HEK293 (cell line): ENCODE results near the gene SPINT2.

Source experiments
- BCL11A ChIP-seq: fragments of 450-650 bp; formaldehyde crosslinking; IDR thresholded peaks from 2 replicates; pipeline ENCODE4 v1.5.1; 2016; ENCODE audit warnings: low read depth, missing biosample characterization, missing genetic modification characterization
- BCL11B ChIP-seq: fragments of 450-650 bp; formaldehyde crosslinking; IDR thresholded peaks from 2 replicates; pipeline ENCODE4 v1.5.1; 2016; ENCODE audit warnings: low read depth, missing biosample characterization, missing genetic modification characterization
- GLIS2 ChIP-seq: fragments of 450-650 bp; formaldehyde crosslinking; IDR thresholded peaks from 2 replicates; pipeline ENCODE4 v1.5.1; 2016; ENCODE audit warnings: missing biosample characterization, missing genetic modification characterization
- REPIN1 ChIP-seq: fragments of 450-650 bp; formaldehyde crosslinking; IDR thresholded peaks from 2 replicates; pipeline ENCODE4 v1.5.1; 2017; ENCODE audit warnings: missing biosample characterization, missing genetic modification characterization, low read depth
- SCRT1 ChIP-seq: fragments of 450-650 bp; formaldehyde crosslinking; IDR thresholded peaks from 2 replicates; pipeline ENCODE4 v1.5.1; 2016; ENCODE audit warnings: missing biosample characterization, missing genetic modification characterization, borderline replicate concordance
- SP2 ChIP-seq: fragments of 450-650 bp; formaldehyde crosslinking; IDR thresholded peaks from 2 replicates; pipeline ENCODE4 v1.5.1; 2016; ENCODE audit warnings: missing biosample characterization, missing genetic modification characterization
- TCF7L2 ChIP-seq: IDR thresholded peaks from 2 replicates; pipeline ENCODE4 v1.6.1; 2011; ENCODE audit warnings: low read depth, mild to moderate bottlenecking, inconsistent platforms, low read length, moderate library complexity, borderline replicate concordance
- ZEB2 ChIP-seq: fragments of 450-650 bp; formaldehyde crosslinking; IDR thresholded peaks from 2 replicates; pipeline ENCODE4 v1.5.1; 2016; ENCODE audit warnings: missing biosample characterization, missing genetic modification characterization
- ZFHX2 ChIP-seq: fragments of 450-650 bp; formaldehyde crosslinking; conservative IDR thresholded peaks from 2 replicates; pipeline ENCODE4 v1.5.1; 2016; ENCODE audit warnings: missing biosample characterization, missing genetic modification characterization
- ZFP69B ChIP-seq: fragments of 450-650 bp; formaldehyde crosslinking; IDR thresholded peaks from 2 replicates; pipeline ENCODE4 v1.5.1; 2016; ENCODE audit warnings: missing biosample characterization, missing genetic modification characterization
- ZNF140 ChIP-seq: fragments of 450-650 bp; formaldehyde crosslinking; IDR thresholded peaks from 2 replicates; pipeline ENCODE4 v1.5.1; 2016; ENCODE audit warnings: missing biosample characterization, missing genetic modification characterization
- ZNF274 ChIP-seq, 2 experiments: fragments of 200-500 bp in 1 of 2; fragments of 450-650 bp in 1 of 2; sonication (Bioruptor generic) in 1 of 2; formaldehyde crosslinking in 1 of 2; IDR thresholded peaks; 2 replicates each; pipeline versions ENCODE4 v1.5.1 to v1.6.1; 2014 to 2016; ENCODE audit warnings: borderline replicate concordance in 1 of 2, inconsistent platforms in 1 of 2, low read length in 1 of 2, missing biosample characterization in 1 of 2, missing genetic modification characterization in 1 of 2
- ZNF311 ChIP-seq: fragments of 450-650 bp; formaldehyde crosslinking; IDR thresholded peaks from 2 replicates; pipeline ENCODE4 v1.5.1; 2017; ENCODE audit warnings: missing biosample characterization, missing genetic modification characterization, borderline replicate concordance
- ZNF391 ChIP-seq: fragments of 450-650 bp; formaldehyde crosslinking; IDR thresholded peaks from 2 replicates; pipeline ENCODE4 v1.5.1; 2016; ENCODE audit warnings: low read depth, missing biosample characterization, missing genetic modification characterization, borderline replicate concordance
- ZNF394 ChIP-seq: fragments of 450-650 bp; formaldehyde crosslinking; IDR thresholded peaks from 2 replicates; pipeline ENCODE4 v1.5.1; 2016; ENCODE audit warnings: missing biosample characterization, missing genetic modification characterization, mild to moderate bottlenecking, moderate library complexity, borderline replicate concordance
- ZNF521 ChIP-seq: fragments of 450-650 bp; formaldehyde crosslinking; IDR thresholded peaks from 2 replicates; pipeline ENCODE4 v1.5.1; 2017; ENCODE audit warnings: missing biosample characterization, mild to moderate bottlenecking, missing genetic modification characterization
- ZNF529 ChIP-seq: fragments of 450-650 bp; formaldehyde crosslinking; IDR thresholded peaks from 2 replicates; pipeline ENCODE4 v1.5.1; 2017; ENCODE audit warnings: missing genetic modification characterization, missing biosample characterization; ENCODE audit not compliant: insufficient replicate concordance
- ZNF555 ChIP-seq: fragments of 450-650 bp; formaldehyde crosslinking; conservative IDR thresholded peaks from 2 replicates; pipeline ENCODE4 v1.5.1; 2017; ENCODE audit warnings: missing biosample characterization, mild to moderate bottlenecking, missing genetic modification characterization, inconsistent platforms
- ZNF560 ChIP-seq: fragments of 450-650 bp; formaldehyde crosslinking; IDR thresholded peaks from 2 replicates; pipeline ENCODE4 v1.5.1; 2017; ENCODE audit warnings: missing biosample characterization, missing genetic modification characterization, borderline replicate concordance
- ZNF677 ChIP-seq: fragments of 450-650 bp; IDR thresholded peaks from 2 replicates; pipeline ENCODE4 v1.5.0; 2018; ENCODE audit warnings: missing biosample characterization, mild to moderate bottlenecking, missing genetic modification characterization, moderate library complexity
- ZNF707 ChIP-seq: fragments of 450-650 bp; formaldehyde crosslinking; IDR thresholded peaks from 2 replicates; pipeline ENCODE4 v1.5.1; 2016; ENCODE audit warnings: missing biosample characterization, missing genetic modification characterization
- ZNF777 ChIP-seq: fragments of 450-650 bp; formaldehyde crosslinking; IDR thresholded peaks from 2 replicates; pipeline ENCODE4 v1.5.1; 2017; ENCODE audit warnings: missing biosample characterization, missing genetic modification characterization, borderline replicate concordance
- ZNF785 ChIP-seq: fragments of 450-650 bp; formaldehyde crosslinking; IDR thresholded peaks from 2 replicates; pipeline ENCODE4 v1.5.1; 2016; ENCODE audit warnings: missing biosample characterization, missing genetic modification characterization
- ZSCAN16 ChIP-seq: fragments of 450-650 bp; formaldehyde crosslinking; IDR thresholded peaks from 2 replicates; pipeline ENCODE4 v1.5.1; 2016; ENCODE audit warnings: missing biosample characterization, missing genetic modification characterization
- ZSCAN23 ChIP-seq: fragments of 450-650 bp; formaldehyde crosslinking; IDR thresholded peaks from 2 replicates; pipeline ENCODE4 v1.5.1; 2016; ENCODE audit warnings: missing biosample characterization, missing genetic modification characterization
- ZSCAN30 ChIP-seq: fragments of 450-650 bp; IDR thresholded peaks from 2 replicates; pipeline ENCODE4 v1.5.1; 2018; ENCODE audit warnings: missing biosample characterization, mild to moderate bottlenecking, missing genetic modification characterization, moderate library complexity
- ZXDB ChIP-seq: fragments of 450-650 bp; formaldehyde crosslinking; IDR thresholded peaks from 2 replicates; pipeline ENCODE4 v1.5.1; 2016; ENCODE audit warnings: missing biosample characterization, missing genetic modification characterization
- TF ChIP-seq, protein P1 (sequence below): fragments of 450-650 bp; formaldehyde crosslinking; IDR thresholded peaks from 2 replicates; pipeline ENCODE4 v1.5.1; 2016; ENCODE audit warnings: missing biosample characterization, missing genetic modification characterization
- TF ChIP-seq, protein P2 (sequence below): fragments of 450-650 bp; formaldehyde crosslinking; IDR thresholded peaks from 2 replicates; pipeline ENCODE4 v1.5.1; 2016; ENCODE audit warnings: missing biosample characterization, missing genetic modification characterization
- TF ChIP-seq, protein P3 (sequence below): fragments of 450-650 bp; formaldehyde crosslinking; IDR thresholded peaks from 2 replicates; pipeline ENCODE4 v1.5.1; 2016; ENCODE audit warnings: missing biosample characterization, missing genetic modification characterization
- TF ChIP-seq, protein P4 (sequence below): fragments of 450-650 bp; formaldehyde crosslinking; IDR thresholded peaks from 2 replicates; pipeline ENCODE4 v1.5.1; 2016; ENCODE audit warnings: missing biosample characterization, missing genetic modification characterization

Gene SPINT2

DNA sequence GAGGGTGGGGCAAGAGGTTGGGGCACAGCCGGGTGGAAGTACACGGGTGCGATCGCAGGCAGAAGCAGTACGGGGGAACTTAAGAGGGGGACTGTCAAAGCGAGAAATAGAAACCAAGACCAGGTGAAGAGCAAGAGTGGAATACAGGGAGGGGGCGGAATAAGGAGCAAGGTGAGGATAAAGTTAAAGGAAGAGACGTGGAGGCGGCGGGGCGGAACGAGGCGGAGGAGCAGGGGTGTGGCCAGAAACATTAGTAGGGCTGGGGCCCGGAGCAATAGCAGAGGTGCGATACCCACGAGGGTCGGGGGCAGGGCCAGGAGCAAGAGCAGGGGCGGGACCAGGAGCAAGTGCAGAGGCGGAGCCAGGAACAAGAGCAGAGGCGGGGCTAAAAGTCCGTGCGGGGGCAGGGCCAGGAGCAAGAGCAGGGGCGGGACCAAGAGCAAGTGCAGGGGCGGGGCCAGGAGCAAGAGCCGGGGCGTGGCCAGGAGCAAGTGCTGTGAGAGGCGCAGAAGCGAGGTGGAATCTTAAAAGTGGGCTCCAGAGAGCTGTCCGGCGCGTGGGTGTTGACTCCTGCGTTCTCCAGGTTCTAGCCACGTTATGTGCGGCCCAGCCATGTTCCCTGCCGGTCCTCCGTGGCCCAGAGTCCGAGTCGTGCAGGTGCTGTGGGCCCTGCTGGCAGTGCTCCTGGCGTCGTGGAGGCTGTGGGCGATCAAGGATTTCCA lies 72.4 kb downstream of the SPINT2 start (continued):
- TF ChIP-seq, protein P1, sequence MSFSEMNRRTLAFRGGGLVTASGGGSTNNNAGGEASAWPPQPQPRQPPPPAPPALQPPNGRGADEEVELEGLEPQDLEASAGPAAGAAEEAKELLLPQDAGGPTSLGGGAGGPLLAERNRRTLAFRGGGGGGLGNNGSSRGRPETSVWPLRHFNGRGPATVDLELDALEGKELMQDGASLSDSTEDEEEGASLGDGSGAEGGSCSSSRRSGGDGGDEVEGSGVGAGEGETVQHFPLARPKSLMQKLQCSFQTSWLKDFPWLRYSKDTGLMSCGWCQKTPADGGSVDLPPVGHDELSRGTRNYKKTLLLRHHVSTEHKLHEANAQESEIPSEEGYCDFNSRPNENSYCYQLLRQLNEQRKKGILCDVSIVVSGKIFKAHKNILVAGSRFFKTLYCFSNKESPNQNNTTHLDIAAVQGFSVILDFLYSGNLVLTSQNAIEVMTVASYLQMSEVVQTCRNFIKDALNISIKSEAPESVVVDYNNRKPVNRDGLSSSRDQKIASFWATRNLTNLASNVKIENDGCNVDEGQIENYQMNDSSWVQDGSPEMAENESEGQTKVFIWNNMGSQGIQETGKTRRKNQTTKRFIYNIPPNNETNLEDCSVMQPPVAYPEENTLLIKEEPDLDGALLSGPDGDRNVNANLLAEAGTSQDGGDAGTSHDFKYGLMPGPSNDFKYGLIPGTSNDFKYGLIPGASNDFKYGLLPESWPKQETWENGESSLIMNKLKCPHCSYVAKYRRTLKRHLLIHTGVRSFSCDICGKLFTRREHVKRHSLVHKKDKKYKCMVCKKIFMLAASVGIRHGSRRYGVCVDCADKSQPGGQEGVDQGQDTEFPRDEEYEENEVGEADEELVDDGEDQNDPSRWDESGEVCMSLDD (tag by site-specific recombination) = peak; percentile 98
- TF ChIP-seq SP2 (peak; percentile 98), BCL11A (tag by site-specific recombination) (0 out of 2 replicates have a peak, but pooled peaks have one; percentile 70), ZNF707 (peak; percentile 53; the same call in 1 of the 2 replicates), ZNF394 (tag by site-specific recombination) (peak; percentile 50; the same call in 1 of the 2 replicates), ZEB2 (tag by site-specific recombination) (peak; percentile 99), ZFHX2 (tag by site-specific recombination) (peak; percentile 98), ZSCAN16 (tag by site-specific recombination) (peak; percentile 45; the same call in 1 of the 2 replicates), ZNF140 (tag by site-specific recombination) (no peak), ZNF521 (tag by site-specific recombination) (no peak), REPIN1 (tag by site-specific recombination) (peak; percentile 96), ZSCAN30 (tag by site-specific recombination) (no peak), TCF7L2 (no peak), ZNF560 (tag by site-specific recombination) (no peak), SCRT1 (tag by site-specific recombination) (no peak), ZFP69B (tag by site-specific recombination) (peak; percentile 95), GLIS2 (tag by site-specific recombination) (peak; percentile 70), ZNF274 (IDR thresholded peaks at IDR 0.05; ENCODE audit: low read length) (no peak), ZNF274 (tag by site-specific recombination; IDR thresholded peaks at IDR 0.05; ENCODE audit: borderline replicate concordance) (no peak), ZNF777 (peak; percentile 95), ZNF677 (no peak), ZNF391 (tag by site-specific recombination) (peak; percentile 97), ZXDB (tag by site-specific recombination) (peak; percentile 100), ZNF311 (tag by site-specific recombination) (no peak), ZNF785 (tag by site-specific recombination) (peak; percentile 97), ZSCAN23 (peak; percentile 89; the same call in 1 of the 2 replicates), ZNF555 (tag by site-specific recombination) (no peak), BCL11B (peak; percentile 94), ZNF529 (tag by site-specific recombination) (no peak)
- TF ChIP-seq, protein P2, sequence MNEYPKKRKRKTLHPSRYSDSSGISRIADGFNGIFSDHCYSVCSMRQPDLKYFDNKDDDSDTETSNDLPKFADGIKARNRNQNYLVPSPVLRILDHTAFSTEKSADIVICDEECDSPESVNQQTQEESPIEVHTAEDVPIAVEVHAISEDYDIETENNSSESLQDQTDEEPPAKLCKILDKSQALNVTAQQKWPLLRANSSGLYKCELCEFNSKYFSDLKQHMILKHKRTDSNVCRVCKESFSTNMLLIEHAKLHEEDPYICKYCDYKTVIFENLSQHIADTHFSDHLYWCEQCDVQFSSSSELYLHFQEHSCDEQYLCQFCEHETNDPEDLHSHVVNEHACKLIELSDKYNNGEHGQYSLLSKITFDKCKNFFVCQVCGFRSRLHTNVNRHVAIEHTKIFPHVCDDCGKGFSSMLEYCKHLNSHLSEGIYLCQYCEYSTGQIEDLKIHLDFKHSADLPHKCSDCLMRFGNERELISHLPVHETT (tag by site-specific recombination) = peak; percentile 75
- TF ChIP-seq, protein P3, sequence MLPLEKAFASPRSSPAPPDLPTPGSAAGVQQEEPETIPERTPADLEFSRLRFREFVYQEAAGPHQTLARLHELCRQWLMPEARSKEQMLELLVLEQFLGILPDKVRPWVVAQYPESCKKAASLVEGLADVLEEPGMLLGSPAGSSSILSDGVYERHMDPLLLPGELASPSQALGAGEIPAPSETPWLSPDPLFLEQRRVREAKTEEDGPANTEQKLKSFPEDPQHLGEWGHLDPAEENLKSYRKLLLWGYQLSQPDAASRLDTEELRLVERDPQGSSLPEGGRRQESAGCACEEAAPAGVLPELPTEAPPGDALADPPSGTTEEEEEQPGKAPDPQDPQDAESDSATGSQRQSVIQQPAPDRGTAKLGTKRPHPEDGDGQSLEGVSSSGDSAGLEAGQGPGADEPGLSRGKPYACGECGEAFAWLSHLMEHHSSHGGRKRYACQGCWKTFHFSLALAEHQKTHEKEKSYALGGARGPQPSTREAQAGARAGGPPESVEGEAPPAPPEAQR (tag by site-specific recombination) = peak; percentile 86; the same call in 1 of the 2 replicates
- TF ChIP-seq, protein P4, sequence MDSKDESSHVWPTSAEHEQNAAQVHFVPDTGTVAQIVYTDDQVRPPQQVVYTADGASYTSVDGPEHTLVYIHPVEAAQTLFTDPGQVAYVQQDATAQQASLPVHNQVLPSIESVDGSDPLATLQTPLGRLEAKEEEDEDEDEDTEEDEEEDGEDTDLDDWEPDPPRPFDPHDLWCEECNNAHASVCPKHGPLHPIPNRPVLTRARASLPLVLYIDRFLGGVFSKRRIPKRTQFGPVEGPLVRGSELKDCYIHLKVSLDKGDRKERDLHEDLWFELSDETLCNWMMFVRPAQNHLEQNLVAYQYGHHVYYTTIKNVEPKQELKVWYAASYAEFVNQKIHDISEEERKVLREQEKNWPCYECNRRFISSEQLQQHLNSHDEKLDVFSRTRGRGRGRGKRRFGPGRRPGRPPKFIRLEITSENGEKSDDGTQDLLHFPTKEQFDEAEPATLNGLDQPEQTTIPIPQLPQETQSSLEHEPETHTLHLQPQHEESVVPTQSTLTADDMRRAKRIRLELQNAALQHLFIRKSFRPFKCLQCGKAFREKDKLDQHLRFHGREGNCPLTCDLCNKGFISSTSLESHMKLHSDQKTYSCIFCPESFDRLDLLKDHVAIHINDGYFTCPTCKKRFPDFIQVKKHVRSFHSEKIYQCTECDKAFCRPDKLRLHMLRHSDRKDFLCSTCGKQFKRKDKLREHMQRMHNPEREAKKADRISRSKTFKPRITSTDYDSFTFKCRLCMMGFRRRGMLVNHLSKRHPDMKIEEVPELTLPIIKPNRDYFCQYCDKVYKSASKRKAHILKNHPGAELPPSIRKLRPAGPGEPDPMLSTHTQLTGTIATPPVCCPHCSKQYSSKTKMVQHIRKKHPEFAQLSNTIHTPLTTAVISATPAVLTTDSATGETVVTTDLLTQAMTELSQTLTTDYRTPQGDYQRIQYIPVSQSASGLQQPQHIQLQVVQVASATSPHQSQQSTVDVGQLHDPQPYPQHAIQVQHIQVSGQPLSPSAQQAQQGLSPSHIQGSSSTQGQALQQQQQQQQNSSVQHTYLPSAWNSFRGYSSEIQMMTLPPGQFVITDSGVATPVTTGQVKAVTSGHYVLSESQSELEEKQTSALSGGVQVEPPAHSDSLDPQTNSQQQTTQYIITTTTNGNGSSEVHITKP = peak; percentile 100
